H1 (cell line): ENCODE measurements around the gene ATP10D. TPM values are rescaled to one million over a fixed set of nuclear protein-coding genes. Genes with fewer than 3 reads are reported as not detected.

Source experiments
- NANOG ChIP-seq: IDR thresholded peaks from 2 replicates; pipeline ENCODE4 v1.6.1; 2011; ENCODE audit warnings: low read length, low read depth, mild to moderate bottlenecking, inconsistent platforms; ENCODE audit not compliant: insufficient read depth, poor library complexity, severe bottlenecking
- RFX5 ChIP-seq: IDR thresholded peaks from 2 replicates; pipeline ENCODE4 v1.6.1; 2011; ENCODE audit warnings: low read depth, low read length, improper control_type of control experiment, borderline replicate concordance
- SP2 ChIP-seq: IDR thresholded peaks from 2 replicates; pipeline ENCODE4 v1.6.1; 2012; ENCODE audit warnings: mild to moderate bottlenecking, low read length, inconsistent platforms
- SP4 ChIP-seq: IDR thresholded peaks from 2 replicates; pipeline ENCODE4 v1.6.1; 2012; ENCODE audit warnings: low read length, inconsistent platforms
- TCF12 ChIP-seq: IDR thresholded peaks from 2 replicates; pipeline ENCODE4 v1.6.1; 2011; ENCODE audit warnings: low read depth, mild to moderate bottlenecking, low read length
- polyA plus RNA-seq, 7 experiments: library from polyadenylated mRNA; depleted of rRNA in 3 of 7; stranded (reverse) in 5 of 7; unstranded in 2 of 7; fragments of >200 nt in 5 of 7; fragments of 200-250 nt in 2 of 7; gene quantifications; 1 replicate in 5 of 7; 2 replicates in 1 of 7; 4 replicates in 1 of 7; pipeline versions ENCODE4 v1.2.1 to v1.2.3, GENCODE V29; 2011 to 2013; ENCODE audit warnings: missing spikeins in 2 of 7, mixed read lengths in 2 of 7
- total RNA-seq: library from RNA; stranded (reverse); fragmentation: NEBNext Ultra II Directional; extraction: Animal tissue kit (Norgen Biotek cat#: 25700); gene quantifications from 2 replicates; pipeline ENCODE4 v1.2.1, GENCODE V29; 2021

The ATP10D gene
- total and polyA plus RNA-seq, 2 of the 8 experiments (the other 6 are each of a cell fraction or from before 2014, with no cell fraction given) = 2.9 to 5.9 TPM

GRCh38 chr4:47535567-47536147 is 50.6 kb downstream of the ATP10D start (continued):
- TF ChIP-seq SP4 (no peak), NANOG (no peak), TCF12 (no peak), RFX5 (no peak), SP2 (no peak)
